ENCODE data around the gene GGACT. TPM values are rescaled to one million over a fixed set of nuclear protein-coding genes. Genes with fewer than 3 reads are reported as not detected.
"Not testable (repeated sequence)": the region's sequence is repeated elsewhere in the genome, so short reads cannot be mapped to it uniquely, and the experiment has no call there.

The GGACT gene
- total RNA-seq, 1 experiment from 2014 or later: 1.8 TPM

GRCh38 chr13:100589178-100589725, 663 bp upstream of the GGACT start:
- Histone ChIP-seq H3K4me1 (replicated peaks) (peaks cover 18% of the 10 kb centered on the region), H3K4me3 (peak overlapping the region; percentile 76), H3K9me3 (replicated peaks) (no peaks in the 10 kb centered on the region), H3K36me3 (no peaks in the 10 kb centered on the region), H3K27me3 (replicated peaks) (no peaks in the 10 kb centered on the region), H3K27ac (peak overlapping the region; percentile 78)
- DNase-seq (ENCODE audit: low read depth in 1 of 2, low spot score in 2 of 2): peak in 1 of 2 experiments; percentile 49

GRCh38 chr13:100584896-100585295, 3.7 kb downstream of the GGACT start:
- Histone ChIP-seq H3K27ac (no peak overlapping the region), H3K36me3 (no peaks in the 10 kb centered on the region), H3K9me3 (replicated peaks) (no peaks in the 10 kb centered on the region), H3K27me3 (replicated peaks) (no peaks in the 10 kb centered on the region), H3K4me1 (replicated peaks) (peaks cover 18% of the 10 kb centered on the region), H3K4me3 (no peak overlapping the region)
- DNase-seq (ENCODE audit: low read depth in 1 of 2, low spot score in 2 of 2): no peak

GRCh38 chr13:100581504-100581903, 7.1 kb downstream of the GGACT start:
- H3K9me3 ChIP-seq (replicated peaks): no peaks in the 10 kb centered on the region
- no peak overlapping the region for H3K4me3 ChIP-seq
- no peaks in the 10 kb centered on the region for H3K27me3 ChIP-seq (replicated peaks)
- DNase-seq (ENCODE audit: low read depth in 1 of 2, low spot score in 2 of 2): no peak
- no peaks in the 10 kb centered on the region for H3K36me3 ChIP-seq
- no peak overlapping the region for H3K27ac ChIP-seq
- no peaks in the 10 kb centered on the region for H3K4me1 ChIP-seq (replicated peaks)

- H3K36me3 ChIP-seq: no peaks in the 10 kb centered on the region
- no peak for DNase-seq (ENCODE audit: low read depth in 1 of 2, low spot score in 2 of 2)
- no peaks in the 10 kb centered on the region for H3K27me3 ChIP-seq (replicated peaks)
- H3K4me1 ChIP-seq (replicated peaks): no peaks in the 10 kb centered on the region
- H3K27ac ChIP-seq: no peak overlapping the region
- H3K4me3 ChIP-seq: no peak overlapping the region
- H3K9me3 ChIP-seq (replicated peaks): no peaks in the 10 kb centered on the region
These were observed 7.6 kb downstream of the GGACT start for GRCh38 chr13:100581030-100581429.

GRCh38 chr13:100580045-100580444, 8.5 kb downstream of the GGACT start:
- H3K4me3 ChIP-seq: no peak overlapping the region
- H3K4me1 ChIP-seq (replicated peaks): no peaks in the 10 kb centered on the region
- H3K27ac ChIP-seq: no peak overlapping the region
- H3K36me3 ChIP-seq: no peaks in the 10 kb centered on the region
- DNase-seq (ENCODE audit: low read depth in 1 of 2, low spot score in 2 of 2): no peak
- H3K9me3 ChIP-seq (replicated peaks): no peaks in the 10 kb centered on the region
- no peaks in the 10 kb centered on the region for H3K27me3 ChIP-seq (replicated peaks)

- H3K27me3 ChIP-seq (replicated peaks); H3K4me1 ChIP-seq (replicated peaks); DNase-seq (ENCODE audit: low read depth in 1 of 2, low spot score in 2 of 2); H3K9me3 ChIP-seq (replicated peaks); H3K36me3 ChIP-seq; H3K4me3 ChIP-seq; H3K27ac ChIP-seq: not testable (repeated sequence)
These were observed 11.3 kb downstream of the GGACT start for GRCh38 chr13:100577239-100577638.

GRCh38 chr13:100573121-100573520, 15.5 kb downstream of the GGACT start:
- Histone ChIP-seq H3K4me3 (no peak overlapping the region), H3K9me3 (replicated peaks) (no peaks in the 10 kb centered on the region), H3K27ac (no peak overlapping the region), H3K4me1 (replicated peaks) (no peaks in the 10 kb centered on the region), H3K27me3 (replicated peaks) (no peaks in the 10 kb centered on the region), H3K36me3 (no peaks in the 10 kb centered on the region)
- peak; percentile 50 to 70 for DNase-seq (ENCODE audit: low read depth in 1 of 2, low spot score in 2 of 2)

- no peak for DNase-seq (ENCODE audit: low read depth in 1 of 2, low spot score in 2 of 2)
- Histone ChIP-seq H3K27ac (no peak overlapping the region), H3K27me3 (replicated peaks) (no peaks in the 10 kb centered on the region), H3K4me1 (replicated peaks) (no peaks in the 10 kb centered on the region), H3K36me3 (no peaks in the 10 kb centered on the region), H3K4me3 (no peak overlapping the region), H3K9me3 (replicated peaks) (no peaks in the 10 kb centered on the region)
These were observed 22.0 kb downstream of the GGACT start for GRCh38 chr13:100566543-100566942.

- Histone ChIP-seq H3K27ac (no peak overlapping the region), H3K4me3 (no peak overlapping the region), H3K9me3 (replicated peaks) (no peaks in the 10 kb centered on the region), H3K4me1 (replicated peaks) (no peaks in the 10 kb centered on the region), H3K27me3 (replicated peaks) (no peaks in the 10 kb centered on the region), H3K36me3 (no peaks in the 10 kb centered on the region)
- no peak for DNase-seq (ENCODE audit: low read depth in 1 of 2, low spot score in 2 of 2)
These were observed 23.3 kb downstream of the GGACT start for GRCh38 chr13:100565286-100565685.

GRCh38 chr13:100564444-100565223, 24.0 kb downstream of the GGACT start:
- Histone ChIP-seq H3K36me3 (no peaks in the 10 kb centered on the region), H3K4me1 (replicated peaks) (no peaks in the 10 kb centered on the region), H3K9me3 (replicated peaks) (no peaks in the 10 kb centered on the region), H3K4me3 (no peak overlapping the region), H3K27ac (no peak overlapping the region), H3K27me3 (replicated peaks) (no peaks in the 10 kb centered on the region)
- no peak for DNase-seq (ENCODE audit: low read depth in 1 of 2, low spot score in 2 of 2)

GRCh38 chr13:100563779-100564178, 24.8 kb downstream of the GGACT start:
- Histone ChIP-seq H3K36me3 (no peaks in the 10 kb centered on the region), H3K27ac (no peak overlapping the region), H3K4me1 (replicated peaks) (no peaks in the 10 kb centered on the region), H3K4me3 (no peak overlapping the region), H3K9me3 (replicated peaks) (no peaks in the 10 kb centered on the region), H3K27me3 (replicated peaks) (no peaks in the 10 kb centered on the region)
- no peak for DNase-seq (ENCODE audit: low read depth in 1 of 2, low spot score in 2 of 2)

GRCh38 chr13:100561599-100562204, 26.9 kb downstream of the GGACT start:
- Histone ChIP-seq H3K9me3 (replicated peaks) (no peaks in the 10 kb centered on the region), H3K4me3 (no peak overlapping the region), H3K36me3 (no peaks in the 10 kb centered on the region), H3K4me1 (replicated peaks) (no peaks in the 10 kb centered on the region), H3K27ac (no peak overlapping the region), H3K27me3 (replicated peaks) (no peaks in the 10 kb centered on the region)
- no peak for DNase-seq (ENCODE audit: low read depth in 1 of 2, low spot score in 2 of 2)

GRCh38 chr13:100561158-100561499, 27.5 kb downstream of the GGACT start:
- Histone ChIP-seq H3K4me1 (replicated peaks) (no peaks in the 10 kb centered on the region), H3K27me3 (replicated peaks) (no peaks in the 10 kb centered on the region), H3K36me3 (no peaks in the 10 kb centered on the region), H3K9me3 (replicated peaks) (no peaks in the 10 kb centered on the region), H3K4me3 (no peak overlapping the region), H3K27ac (no peak overlapping the region)
- no peak for DNase-seq (ENCODE audit: low read depth in 1 of 2, low spot score in 2 of 2)

GRCh38 chr13:100560498-100561157, 28.0 kb downstream of the GGACT start:
- Histone ChIP-seq H3K4me3 (no peak overlapping the region), H3K27me3 (replicated peaks) (no peaks in the 10 kb centered on the region), H3K4me1 (replicated peaks) (no peaks in the 10 kb centered on the region), H3K27ac (no peak overlapping the region), H3K9me3 (replicated peaks) (no peaks in the 10 kb centered on the region), H3K36me3 (no peaks in the 10 kb centered on the region)
- no peak for DNase-seq (ENCODE audit: low read depth in 1 of 2, low spot score in 2 of 2)
